Erythroblast (primary cell): ENCODE results near the gene AFDN.

ENCODE experiments used
- GATA1 ChIP-seq: IDR thresholded peaks from 2 replicates; pipeline ENCODE4 v1.6.1; 2011; ENCODE audit warnings: low read depth, mild to moderate bottlenecking, control low read depth, low read length, moderate library complexity
- POLR2A ChIP-seq: IDR thresholded peaks from 2 replicates; pipeline ENCODE4 v1.6.1; 2011; ENCODE audit warnings: mild to moderate bottlenecking, low read length

DNA sequence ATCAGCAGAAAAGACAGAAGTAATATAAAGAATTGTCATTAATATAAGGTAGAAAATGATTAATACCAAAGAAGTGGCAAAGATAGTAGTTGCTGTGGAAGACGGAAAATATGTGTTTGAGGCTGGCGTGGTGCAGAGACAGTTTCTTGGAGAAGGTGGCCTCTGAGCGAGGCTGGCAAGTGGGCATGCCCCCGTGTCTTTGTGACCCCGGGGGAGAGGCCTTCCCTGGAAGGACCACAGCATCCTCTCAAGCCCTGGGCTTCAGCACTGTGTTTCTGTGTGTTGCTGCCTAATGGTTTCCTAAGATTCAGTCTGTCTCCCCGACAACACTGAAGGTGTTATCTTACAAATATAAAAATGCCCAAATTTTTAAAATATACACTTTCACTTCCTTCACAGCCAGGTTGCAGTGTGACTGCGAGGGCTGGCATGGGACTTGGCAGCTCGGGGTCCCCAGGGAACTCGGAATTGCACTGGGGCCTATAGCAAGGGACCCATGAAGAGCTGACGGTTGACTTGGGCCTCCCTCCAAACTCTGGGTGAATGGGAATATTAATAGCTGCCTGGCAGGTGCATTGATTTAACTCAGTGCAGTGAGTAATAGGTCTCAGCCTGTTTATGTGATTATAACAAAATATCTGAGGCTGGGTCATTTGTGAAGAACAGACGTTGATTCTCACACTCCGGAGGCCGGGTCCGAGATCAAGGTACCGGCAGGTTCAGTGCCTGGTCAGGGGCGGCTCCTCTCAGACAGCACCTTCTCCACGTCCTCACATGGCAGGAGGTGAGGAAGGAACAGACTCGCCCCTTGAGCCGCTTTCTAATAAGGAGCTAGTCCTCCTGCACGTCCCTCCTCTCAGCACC is 47.4 kb upstream of the AFDN start:
- TF ChIP-seq POLR2A = no peak
- TF ChIP-seq GATA1 = no peak
